ENCODE results near the gene TBC1D16.

TBC1D16 gene

GRCh38 chr17:80065478-80066170 is 30.0 kb upstream of the TBC1D16 start:
- DNase-seq (ENCODE audit: extremely low spot score) = no peak
- ChIA-PET CTCF (no interaction called here), POLR2A (no interaction called here)
- TF ChIP-seq CTCF (IDR thresholded peaks at IDR 0.05; ENCODE audit: control extremely low read depth, extremely low read depth, low read depth, missing control alignments) = no peak

- no peak for TF ChIP-seq CTCF (IDR thresholded peaks at IDR 0.05; ENCODE audit: control extremely low read depth, extremely low read depth, low read depth, missing control alignments)
- POLR2A ChIA-PET = no interaction called here
- CTCF ChIA-PET = interaction anchor here (1.0 kb wide), 1 partner anchor 18 kb away, joined by 3 read pairs; no protein-coding TSS in a partner anchor
- DNase-seq (ENCODE audit: extremely low spot score) = no peak
Observed at GRCh38 chr17:80064696-80065095, 29.0 kb upstream of the TBC1D16 start.

GRCh38 chr17:80063830-80064585 is 28.3 kb upstream of the TBC1D16 start:
- no peak for TF ChIP-seq CTCF (IDR thresholded peaks at IDR 0.05; ENCODE audit: control extremely low read depth, extremely low read depth, low read depth, missing control alignments)
- ChIA-PET CTCF (interaction anchor here (1.0 kb wide), 1 partner anchor 19 kb away, joined by 3 read pairs; no protein-coding TSS in a partner anchor), POLR2A (no interaction called here)
- DNase-seq (ENCODE audit: extremely low spot score) = no peak

GRCh38 chr17:80061421-80061820 is 25.7 kb upstream of the TBC1D16 start:
- CTCF ChIA-PET = no interaction called here
- DNase-seq (ENCODE audit: extremely low spot score) = no peak
- TF ChIP-seq CTCF (IDR thresholded peaks at IDR 0.05; ENCODE audit: control extremely low read depth, extremely low read depth, low read depth, missing control alignments) = no peak
- POLR2A ChIA-PET = no interaction called here

- CTCF ChIA-PET = no interaction called here
- TF ChIP-seq CTCF (IDR thresholded peaks at IDR 0.05; ENCODE audit: control extremely low read depth, extremely low read depth, low read depth, missing control alignments) = no peak
- POLR2A ChIA-PET = no interaction called here
- DNase-seq (ENCODE audit: extremely low spot score) = no peak
Observed at GRCh38 chr17:80060644-80061043, 25.0 kb upstream of the TBC1D16 start.

GRCh38 chr17:80058311-80058955 is 22.8 kb upstream of the TBC1D16 start:
- CTCF ChIA-PET = interaction anchor here (1.5 kb wide), 1 partner anchor 50 kb away, joined by 3 read pairs; no protein-coding TSS in a partner anchor
- TF ChIP-seq CTCF (IDR thresholded peaks at IDR 0.05; ENCODE audit: control extremely low read depth, extremely low read depth, low read depth, missing control alignments) = no peak
- POLR2A ChIA-PET = no interaction called here
- DNase-seq (ENCODE audit: extremely low spot score) = no peak
